GM12891 (cell line): ENCODE results near the gene BZW2.

Experiments used
- PAX5 ChIP-seq: IDR thresholded peaks from 2 replicates; pipeline ENCODE4 v1.6.1; 2011; ENCODE audit warnings: low read length, moderate library complexity, mild to moderate bottlenecking; ENCODE audit not compliant: insufficient read depth, severe bottlenecking
- POLR2A ChIP-seq: IDR thresholded peaks from 2 replicates; pipeline ENCODE4 v1.6.1; 2011; ENCODE audit warnings: low read depth, low read length, control low read depth
- POLR2AphosphoS5 ChIP-seq: IDR thresholded peaks from 2 replicates; pipeline ENCODE4 v1.6.1; 2011; ENCODE audit warnings: low read depth, low read length, control low read depth
- POU2F2 ChIP-seq: IDR thresholded peaks from 2 replicates; pipeline ENCODE4 v1.6.1; 2011; ENCODE audit warnings: low read depth, mild to moderate bottlenecking, control low read depth, low read length, moderate library complexity
- SPI1 ChIP-seq: IDR thresholded peaks from 2 replicates; pipeline ENCODE4 v1.6.1; 2011; ENCODE audit warnings: low read depth, low read length, control low read depth
- TAF1 ChIP-seq: IDR thresholded peaks from 2 replicates; pipeline ENCODE4 v1.6.1; 2011; ENCODE audit warnings: low read depth, low read length, control low read depth

GRCh38 chr7:16753102-16753931 lies 107.3 kb downstream of the BZW2 start, which contains the start of gene TSPAN13:
- TF ChIP-seq POLR2A (no peak), POLR2AphosphoS5 (no peak), TAF1 (no peak), SPI1 (no peak), POU2F2 (no peak), PAX5 (no peak)
